ENCODE measurements around the gene AP3S1. TPM values are rescaled to one million over a fixed set of nuclear protein-coding genes. Genes with fewer than 3 reads are reported as not detected.

AP3S1 gene
- 10 to 100 TPM; 49.6 to 97.3 (median 83.7) TPM for total RNA-seq
- polyA plus RNA-seq, result 100 to 1,000 TPM in 1 of 2 donors, 10 to 100 TPM in 1; 87.2 to 176 TPM
- long read RNA-seq, donor 1, transcript AP3S1-201 (6 exons, 1,730 nt), result major isoform, 149 of 162 reads
- long read RNA-seq, donor 1, partial matches to known transcripts, result 4 of 162 reads
- long read RNA-seq, donor 1, other reads (novel, unspliced or antisense), result 6 of 162 reads
- long read RNA-seq, donor 2, transcript AP3S1-201 (6 exons, 1,730 nt), result major isoform, 61 of 61 reads
- long read RNA-seq, donor 2, partial matches to known transcripts, result 0 of 61 reads
- long read RNA-seq, donor 2, other reads (novel, unspliced or antisense), result 0 of 61 reads
- long read RNA-seq, donor 3, transcript AP3S1-201 (6 exons, 1,730 nt), result major isoform, 85 of 94 reads
- long read RNA-seq, donor 3, partial matches to known transcripts, result 0 of 94 reads
- long read RNA-seq, donor 3, other reads (novel, unspliced or antisense), result 8 of 94 reads

DNA sequence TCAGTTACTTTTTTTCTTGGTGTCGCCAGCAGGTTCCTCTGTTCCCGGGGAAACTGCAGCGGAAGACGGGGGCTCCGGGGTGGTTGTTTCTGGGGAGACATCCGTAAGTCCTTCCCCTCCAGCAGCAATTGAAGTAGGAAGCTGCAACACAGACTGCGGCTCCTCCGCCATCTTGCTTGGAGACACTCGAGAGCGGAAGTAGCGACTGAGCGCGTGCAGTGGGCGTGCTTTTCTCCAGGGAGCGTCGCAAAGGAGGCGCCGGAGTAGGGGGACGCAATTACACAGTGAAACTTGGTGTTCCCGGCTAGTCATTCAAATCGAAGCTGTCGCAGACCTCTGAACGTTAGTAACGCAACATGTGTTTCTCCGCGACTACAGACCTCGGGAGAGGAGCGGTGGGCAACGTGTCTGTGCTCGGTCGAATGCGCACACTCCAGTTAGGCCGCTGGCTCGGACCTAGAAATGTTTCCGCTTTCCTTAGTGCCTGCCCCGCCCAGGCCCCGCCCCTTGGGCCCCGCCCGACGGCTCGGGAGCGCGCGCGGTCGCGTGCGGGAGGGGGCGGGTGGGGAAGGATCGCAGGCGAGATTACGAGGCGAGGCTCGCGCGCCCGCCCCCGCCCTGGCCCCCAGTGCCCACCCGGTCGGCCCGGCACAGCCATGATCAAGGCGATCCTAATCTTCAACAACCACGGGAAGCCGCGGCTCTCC is at the start of gene AP3S1, which contains the start of gene ATG12:
TSS of gene AP3S1 (plus strand) at position 554 of the 707 bp plus-strand sequence. CDS start at position 657, 103 bp downstream.
TSS of gene ATG12 (minus strand) at position 184 of the 707 bp plus-strand sequence. CDS start at position 171, 13 bp downstream.
- intact Hi-C loops (cut with DNase I), result loop anchor here in 1 of 4 donors (5.0 kb wide), 1 partner anchor 209 kb away; no protein-coding TSS in a partner anchor
- H3K27ac ChIP-seq, result peak within 1 kb of the TSS; percentile 87 to 89
- no peaks in the 10 kb centered on the region for H3K9me3 ChIP-seq
- DNase-seq, result peak; percentile 87 to 93 (median 89)
- H3K4me3 ChIP-seq, result peak within 1 kb of the TSS; percentile 98
- H3K36me3 ChIP-seq, result no peaks in the 10 kb centered on the region
- no peaks in the 10 kb centered on the region for H3K27me3 ChIP-seq
- peak; percentile 33 for TF ChIP-seq EP300 (IDR thresholded peaks at IDR 0.05)
- TF ChIP-seq, protein P1, sequence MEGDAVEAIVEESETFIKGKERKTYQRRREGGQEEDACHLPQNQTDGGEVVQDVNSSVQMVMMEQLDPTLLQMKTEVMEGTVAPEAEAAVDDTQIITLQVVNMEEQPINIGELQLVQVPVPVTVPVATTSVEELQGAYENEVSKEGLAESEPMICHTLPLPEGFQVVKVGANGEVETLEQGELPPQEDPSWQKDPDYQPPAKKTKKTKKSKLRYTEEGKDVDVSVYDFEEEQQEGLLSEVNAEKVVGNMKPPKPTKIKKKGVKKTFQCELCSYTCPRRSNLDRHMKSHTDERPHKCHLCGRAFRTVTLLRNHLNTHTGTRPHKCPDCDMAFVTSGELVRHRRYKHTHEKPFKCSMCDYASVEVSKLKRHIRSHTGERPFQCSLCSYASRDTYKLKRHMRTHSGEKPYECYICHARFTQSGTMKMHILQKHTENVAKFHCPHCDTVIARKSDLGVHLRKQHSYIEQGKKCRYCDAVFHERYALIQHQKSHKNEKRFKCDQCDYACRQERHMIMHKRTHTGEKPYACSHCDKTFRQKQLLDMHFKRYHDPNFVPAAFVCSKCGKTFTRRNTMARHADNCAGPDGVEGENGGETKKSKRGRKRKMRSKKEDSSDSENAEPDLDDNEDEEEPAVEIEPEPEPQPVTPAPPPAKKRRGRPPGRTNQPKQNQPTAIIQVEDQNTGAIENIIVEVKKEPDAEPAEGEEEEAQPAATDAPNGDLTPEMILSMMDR (IDR thresholded peaks at IDR 0.05), result no peak
- TF ChIP-seq POLR2A (IDR thresholded peaks at IDR 0.05), result peak; percentile 52
- peaks cover 15% of the 10 kb centered on the region for H3K4me1 ChIP-seq (ENCODE audit: insufficient read depth)
- 8 to 16% (median 13%) methylated on average over 58 to 65 of the region's 65 CpGs for WGBS, 3 donors

DNA sequence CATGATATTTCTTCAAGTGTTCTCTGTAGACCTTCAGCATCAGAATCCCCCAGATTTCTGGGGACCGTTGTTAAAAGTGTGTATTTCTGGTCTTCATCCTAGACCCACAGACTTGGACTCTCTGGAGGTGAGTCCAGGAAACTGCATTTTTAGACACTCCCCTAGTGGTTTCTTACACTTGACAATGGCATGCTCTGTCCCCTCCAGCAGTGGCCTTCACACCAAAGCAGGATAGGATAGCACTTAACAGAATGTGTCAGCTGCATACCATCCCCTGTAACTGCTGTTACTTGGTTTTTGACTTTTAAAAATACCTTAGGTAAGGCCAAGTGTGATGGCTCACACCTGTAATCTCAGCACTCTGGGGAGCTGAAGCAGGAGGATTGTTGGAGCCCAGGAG is 46.0 kb upstream of the AP3S1 start:
- no peak for TF ChIP-seq EP300 (IDR thresholded peaks at IDR 0.05)
- TF ChIP-seq, protein P1 (IDR thresholded peaks at IDR 0.05), result no peak
- TF ChIP-seq POLR2A (IDR thresholded peaks at IDR 0.05), result no peak
- WGBS, 3 donors, result 88 to 100% (median 91%) methylated on average over 1 of the region's 1 CpG
- no peak for DNase-seq
- no peaks in the 10 kb centered on the region for H3K36me3 ChIP-seq
- H3K27ac ChIP-seq, result no peak overlapping the region
- H3K9me3 ChIP-seq, result no peaks in the 10 kb centered on the region
- H3K4me3 ChIP-seq, result no peak overlapping the region
- no peaks in the 10 kb centered on the region for H3K27me3 ChIP-seq
- H3K4me1 ChIP-seq (ENCODE audit: insufficient read depth), result no peaks in the 10 kb centered on the region
- intact Hi-C loops (cut with DNase I), result loop anchor here in 1 of 4 donors (2.0 kb wide), 1 partner anchor 27 kb away; no protein-coding TSS in a partner anchor

DNA sequence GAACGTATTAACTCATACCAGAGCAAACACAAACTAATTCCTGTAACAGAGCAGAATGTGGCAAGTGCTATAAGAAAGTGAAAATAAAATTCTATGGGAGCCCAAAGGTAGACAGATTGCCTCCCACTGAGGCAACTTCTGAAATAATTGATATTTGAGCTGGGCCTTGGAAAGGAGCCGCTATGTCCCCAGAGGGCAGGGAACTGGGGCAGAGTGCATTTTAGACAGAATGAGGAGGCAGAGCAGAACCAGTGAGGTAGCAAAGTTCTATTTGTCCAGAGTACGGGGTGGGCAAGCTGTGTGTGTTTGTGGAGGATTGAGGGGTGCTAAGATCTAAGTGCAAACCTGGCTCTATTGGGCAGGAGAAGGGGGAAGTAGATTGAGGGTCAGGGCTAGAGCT is 45.1 kb upstream of the AP3S1 start:
- Histone ChIP-seq H3K9me3 (no peaks in the 10 kb centered on the region), H3K4me3 (no peak overlapping the region), H3K27ac (no peak overlapping the region), H3K4me1 (ENCODE audit: insufficient read depth) (no peaks in the 10 kb centered on the region), H3K36me3 (no peaks in the 10 kb centered on the region), H3K27me3 (no peaks in the 10 kb centered on the region)
- 89 to 93% (median 92%) methylated on average over 3 of the region's 3 CpGs for WGBS, 3 donors
- TF ChIP-seq POLR2A (IDR thresholded peaks at IDR 0.05), result no peak
- no peak for TF ChIP-seq EP300 (IDR thresholded peaks at IDR 0.05)
- TF ChIP-seq, protein P1 (IDR thresholded peaks at IDR 0.05), result no peak
- DNase-seq, result no peak
- intact Hi-C loops (cut with DNase I), result no loop called here

DNA sequence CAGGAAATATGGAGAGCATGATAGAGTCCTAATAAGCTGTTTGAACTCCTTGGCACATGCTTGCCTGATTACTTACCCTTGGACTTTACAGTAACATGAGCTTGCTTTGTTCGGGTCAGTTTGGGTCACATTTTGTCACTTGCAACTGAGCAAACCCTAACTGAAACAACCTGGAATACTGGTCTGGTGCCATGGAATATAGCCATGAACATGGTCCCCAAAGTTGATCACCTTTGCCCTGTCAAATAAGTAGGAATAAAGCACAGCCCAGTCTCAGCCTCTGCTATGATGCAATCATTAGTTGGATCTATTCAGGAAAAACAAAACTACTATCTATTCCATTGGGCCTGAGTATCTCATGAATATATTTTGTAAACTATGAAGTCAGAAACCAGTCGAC is 43.5 kb upstream of the AP3S1 start:
- H3K4me3 ChIP-seq, result no peak overlapping the region
- no peak overlapping the region for H3K27ac ChIP-seq
- H3K36me3 ChIP-seq, result no peaks in the 10 kb centered on the region
- TF ChIP-seq, protein P1 (IDR thresholded peaks at IDR 0.05), result no peak
- TF ChIP-seq POLR2A (IDR thresholded peaks at IDR 0.05) (no peak), EP300 (IDR thresholded peaks at IDR 0.05) (no peak)
- no peaks in the 10 kb centered on the region for H3K27me3 ChIP-seq
- no peak for DNase-seq
- WGBS, 3 donors, result 53 to 71% (median 61%) methylated on average over 2 of the region's 2 CpGs
- no peaks in the 10 kb centered on the region for H3K9me3 ChIP-seq
- no peaks in the 10 kb centered on the region for H3K4me1 ChIP-seq (ENCODE audit: insufficient read depth)
- intact Hi-C loops (cut with DNase I), result no loop called here

Data from ovary (tissue), 10 donors.